Tibial nerve (tissue), 4 donors: ENCODE data around the gene NTRK2. TPM values are rescaled to one million over a fixed set of nuclear protein-coding genes. Genes with fewer than 3 reads are reported as not detected.

Source experiments
- DNase-seq, 2 donors: peaks; one replicate each; pipeline ENCODE4 v3.0.0-alpha.2; 2019; ENCODE audit warnings: low spot score in 2 of 2
- H3K27ac ChIP-seq, 4 donors: fragments of 200-600 bp; sonication (generic) in 3 of 4; one replicate each; pipeline ENCODE4 v1.5.1; 2017 to 2019; ENCODE audit warnings: mild to moderate bottlenecking in 1 of 4
- H3K27me3 ChIP-seq, 2 donors: fragments of 200-600 bp; sonication (generic) in 1 of 2; one replicate each; pipeline versions ENCODE4 v1.5.1 to v1.6.0; 2017 to 2019
- H3K36me3 ChIP-seq, 3 donors: fragments of 200-600 bp; sonication (generic); one replicate each; pipeline ENCODE4 v1.5.1; 2018 to 2019
- H3K4me1 ChIP-seq, 4 donors: fragments of 200-600 bp; sonication (generic) in 3 of 4; one replicate each; pipeline ENCODE4 v1.5.1; 2017 to 2019
- H3K4me3 ChIP-seq, 4 donors: fragments of 200-600 bp; sonication (generic) in 3 of 4; one replicate each; pipeline ENCODE4 v1.5.1; 2017 to 2019; ENCODE audit warnings: mild to moderate bottlenecking in 1 of 4, moderate library complexity in 1 of 4
- H3K9me3 ChIP-seq, 4 donors: fragments of 200-600 bp; sonication (generic) in 3 of 4; one replicate each; pipeline ENCODE4 v1.5.1; 2017 to 2019
- EP300 ChIP-seq, 2 donors: sonication (generic); formaldehyde crosslinking; IDR thresholded peaks; one replicate each; pipeline ENCODE4 v1.6.1; 2017; ENCODE audit warnings: antibody characterized with exemption in 2 of 2, mild to moderate bottlenecking in 1 of 2
- POLR2A ChIP-seq, 2 donors: fragments of 450-650 bp; IDR thresholded peaks; one replicate each; pipeline ENCODE4 v1.6.1; 2017; ENCODE audit warnings: antibody characterized with exemption in 2 of 2, mild to moderate bottlenecking in 2 of 2, moderate library complexity in 2 of 2
- WGBS, 2 donors: methylation state at CpG; one replicate each; pipeline ENCODE4 v1.1.5; 2018; 5-methylcytosine and 5-hydroxymethylcytosine counted together
- total RNA-seq, 4 donors: library from RNA; depleted of rRNA; stranded (reverse); fragments of >200 nt; gene quantifications; one replicate each; pipeline ENCODE4 v1.1.0, GENCODE V29; 2016
- TF ChIP-seq, protein P1 (sequence below), 5 experiments: fragments of 200-600 bp in 3 of 5; fragments of 450-650 bp in 2 of 5; sonication (generic) in 3 of 5; IDR thresholded peaks; one replicate each; pipeline ENCODE4 v1.5.1; 2016 to 2019; ENCODE audit warnings: antibody characterized with exemption in 5 of 5, mild to moderate bottlenecking in 3 of 5, moderate library complexity in 2 of 5

Gene NTRK2
- total RNA-seq, 4 donors from 2014 or later = 46.7 to 83.4 (median 69.5) TPM

GRCh38 chr9:84794981-84795637 is 125.6 kb downstream of the NTRK2 start:
- H3K27me3 ChIP-seq = no peaks in the 10 kb centered on the region
- H3K4me3 ChIP-seq = no peak overlapping the region
- DNase-seq = no peak
- TF ChIP-seq, protein P1, sequence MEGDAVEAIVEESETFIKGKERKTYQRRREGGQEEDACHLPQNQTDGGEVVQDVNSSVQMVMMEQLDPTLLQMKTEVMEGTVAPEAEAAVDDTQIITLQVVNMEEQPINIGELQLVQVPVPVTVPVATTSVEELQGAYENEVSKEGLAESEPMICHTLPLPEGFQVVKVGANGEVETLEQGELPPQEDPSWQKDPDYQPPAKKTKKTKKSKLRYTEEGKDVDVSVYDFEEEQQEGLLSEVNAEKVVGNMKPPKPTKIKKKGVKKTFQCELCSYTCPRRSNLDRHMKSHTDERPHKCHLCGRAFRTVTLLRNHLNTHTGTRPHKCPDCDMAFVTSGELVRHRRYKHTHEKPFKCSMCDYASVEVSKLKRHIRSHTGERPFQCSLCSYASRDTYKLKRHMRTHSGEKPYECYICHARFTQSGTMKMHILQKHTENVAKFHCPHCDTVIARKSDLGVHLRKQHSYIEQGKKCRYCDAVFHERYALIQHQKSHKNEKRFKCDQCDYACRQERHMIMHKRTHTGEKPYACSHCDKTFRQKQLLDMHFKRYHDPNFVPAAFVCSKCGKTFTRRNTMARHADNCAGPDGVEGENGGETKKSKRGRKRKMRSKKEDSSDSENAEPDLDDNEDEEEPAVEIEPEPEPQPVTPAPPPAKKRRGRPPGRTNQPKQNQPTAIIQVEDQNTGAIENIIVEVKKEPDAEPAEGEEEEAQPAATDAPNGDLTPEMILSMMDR (IDR thresholded peaks at IDR 0.05) = no peak
- TF ChIP-seq EP300 (IDR thresholded peaks at IDR 0.05) = no peak
- TF ChIP-seq POLR2A (IDR thresholded peaks at IDR 0.05) = no peak
- WGBS, 2 donors = 66 to 68% methylated on average over 7 to 10 of the region's 10 CpGs
- H3K36me3 ChIP-seq = no peaks in the 10 kb centered on the region
- no peak overlapping the region for H3K27ac ChIP-seq
- H3K9me3 ChIP-seq = peaks cover 0 to 7% (median 0%) of the 10 kb centered on the region in 4 donors
- H3K4me1 ChIP-seq = peaks cover 0 to 29% (median 2%) of the 10 kb centered on the region in 4 donors

- H3K27me3 ChIP-seq = no peaks in the 10 kb centered on the region
These were observed 126.9 kb downstream of the NTRK2 start for GRCh38 chr9:84796404-84796803.

GRCh38 chr9:84799251-84799650 is 129.7 kb downstream of the NTRK2 start:
- no peak for DNase-seq
- no peak overlapping the region for H3K27ac ChIP-seq
- H3K4me3 ChIP-seq = no peak overlapping the region
- 48 to 51% methylated on average over 2 of the region's 2 CpGs for WGBS, 2 donors
- H3K4me1 ChIP-seq = no peaks in the 10 kb centered on the region
- H3K9me3 ChIP-seq = no peaks in the 10 kb centered on the region
- no peaks in the 10 kb centered on the region for H3K27me3 ChIP-seq
- TF ChIP-seq POLR2A (IDR thresholded peaks at IDR 0.05) (no peak), EP300 (IDR thresholded peaks at IDR 0.05) (no peak)
- TF ChIP-seq, protein P1 (IDR thresholded peaks at IDR 0.05) = no peak
- H3K36me3 ChIP-seq = no peaks in the 10 kb centered on the region

More at GRCh38 chr9:84796404-84796803, 126.9 kb downstream of the NTRK2 start:
- TF ChIP-seq EP300 (IDR thresholded peaks at IDR 0.05) (no peak), POLR2A (IDR thresholded peaks at IDR 0.05) (no peak)
- TF ChIP-seq, protein P1 (IDR thresholded peaks at IDR 0.05) = no peak
- Histone ChIP-seq H3K27ac (no peak overlapping the region), H3K9me3 (no peaks in the 10 kb centered on the region), H3K36me3 (no peaks in the 10 kb centered on the region), H3K4me1 (peaks cover 0 to 23% (median 2%) of the 10 kb centered on the region in 4 donors), H3K4me3 (no peak overlapping the region)
- WGBS, 2 donors = 94 to 96% methylated on average over 1 of the region's 1 CpG
- DNase-seq = no peak

DNA sequence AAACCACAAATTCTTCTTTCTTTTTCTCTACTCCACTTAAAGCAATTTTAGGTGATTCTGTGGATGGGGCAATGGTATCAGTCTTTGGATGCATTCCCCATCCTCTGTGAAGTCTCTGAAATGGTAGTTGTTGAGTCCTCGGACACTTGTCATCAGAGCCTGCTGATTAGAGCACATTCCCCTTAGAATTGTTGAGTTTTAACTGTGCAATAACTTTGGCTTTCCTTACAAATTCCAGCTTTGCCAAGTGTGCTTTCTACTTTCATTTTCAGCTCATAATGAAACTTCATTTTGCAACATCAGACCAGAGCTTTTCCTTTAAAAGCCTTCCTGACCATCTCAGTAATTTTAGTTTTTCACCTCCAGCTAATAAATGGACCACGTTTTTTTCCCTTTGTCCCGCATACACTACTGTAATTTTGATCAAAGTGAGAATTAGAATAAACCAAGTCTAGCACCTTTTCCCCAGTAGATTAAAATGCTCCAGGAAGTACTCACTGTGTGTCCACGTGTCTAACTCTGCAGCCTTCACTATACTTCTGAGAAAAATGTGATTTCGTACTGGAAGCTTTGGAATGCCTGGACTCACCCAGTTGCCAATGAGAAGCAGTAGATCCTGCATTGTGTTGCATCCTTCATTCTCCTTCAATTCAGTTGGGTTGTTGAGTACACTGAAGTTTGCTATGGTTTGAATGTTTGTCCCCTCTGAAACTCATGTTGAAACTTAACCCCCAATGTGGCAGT is 135.6 kb downstream of the NTRK2 start:
- H3K27me3 ChIP-seq = no peaks in the 10 kb centered on the region
- no peaks in the 10 kb centered on the region for H3K36me3 ChIP-seq
- peaks cover 0 to 16% (median 4%) of the 10 kb centered on the region in 4 donors for H3K4me1 ChIP-seq
- peak overlapping the region in 2 of 4 donors; percentile 58 for H3K27ac ChIP-seq
- H3K4me3 ChIP-seq = no peak overlapping the region
- WGBS, 2 donors = 30 to 35% methylated on average over 5 of the region's 5 CpGs
- TF ChIP-seq EP300 (IDR thresholded peaks at IDR 0.05) (peak in 1 of 2 donors; percentile 13), POLR2A (IDR thresholded peaks at IDR 0.05) (no peak)
- TF ChIP-seq, protein P1 (IDR thresholded peaks at IDR 0.05) = no peak
- DNase-seq = no peak
- H3K9me3 ChIP-seq = no peaks in the 10 kb centered on the region

DNA sequence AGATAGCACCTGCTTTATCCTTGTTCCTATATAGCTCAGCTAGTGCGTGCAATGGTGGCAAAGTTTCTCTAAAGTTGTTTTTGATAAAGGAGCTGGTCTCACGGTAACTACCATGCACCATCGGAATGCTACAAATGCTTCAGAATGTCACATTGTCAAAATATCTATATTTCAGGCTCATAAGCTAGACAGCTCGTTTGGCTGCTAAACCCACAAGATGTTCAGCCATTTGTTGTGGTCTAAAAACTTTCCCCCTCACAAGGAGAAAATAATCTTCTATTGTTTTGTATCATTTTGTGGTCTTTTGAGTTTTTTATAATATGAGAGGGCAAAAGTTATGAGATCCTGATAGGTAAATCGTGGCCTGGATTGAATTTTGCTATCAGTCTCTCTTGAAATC is 137.9 kb downstream of the NTRK2 start:
- 81 to 86% methylated on average over 5 of the region's 5 CpGs for WGBS, 2 donors
- Histone ChIP-seq H3K36me3 (no peaks in the 10 kb centered on the region), H3K4me3 (no peak overlapping the region), H3K4me1 (peaks cover 0 to 21% (median 5%) of the 10 kb centered on the region in 4 donors), H3K9me3 (no peaks in the 10 kb centered on the region), H3K27ac (no peak overlapping the region), H3K27me3 (no peaks in the 10 kb centered on the region)
- no peak for DNase-seq
- TF ChIP-seq, protein P1 (IDR thresholded peaks at IDR 0.05) = no peak
- TF ChIP-seq EP300 (IDR thresholded peaks at IDR 0.05) = no peak
- TF ChIP-seq POLR2A (IDR thresholded peaks at IDR 0.05) = no peak
